Dendritic cell treated with granulocyte-macrophage colony-stimulating factor and Interleukin-4, amounts not matched to agents 40 ng/mL and 50 ng/mL, for 4 days (primary cell): ENCODE measurements around the gene EXOC3L2.

Source experiments
- H3K27ac Mint-ChIP-seq: one replicate; pipeline ENCODE4 v1.8.0; 2022; ENCODE audit warnings: mild to moderate bottlenecking, mixed read lengths
- H3K27me3 Mint-ChIP-seq: one replicate; pipeline ENCODE4 v1.8.0; 2022; ENCODE audit warnings: mild to moderate bottlenecking, mixed read lengths
- H3K36me3 Mint-ChIP-seq: one replicate; pipeline ENCODE4 v1.8.0; 2022; ENCODE audit warnings: low read depth, mixed read lengths
- H3K4me1 Mint-ChIP-seq: one replicate; pipeline ENCODE4 v1.8.0; 2022; ENCODE audit warnings: low read depth, mixed read lengths
- H3K4me3 Mint-ChIP-seq: one replicate; pipeline ENCODE4 v1.8.0; 2022; ENCODE audit warnings: mild to moderate bottlenecking, moderate library complexity, mixed read lengths
- H3K9me3 Mint-ChIP-seq: one replicate; pipeline ENCODE4 v1.8.0; 2022; ENCODE audit warnings: mixed read lengths
- intact Hi-C: fragments of 100-400 bp; cut with micrococcal nuclease; formaldehyde crosslinking; loops from one replicate; pipeline ENCODE4 v1.15.0; 2022

Gene EXOC3L2

GRCh38 chr19:45177817-45178261, 67.4 kb downstream of the EXOC3L2 start, which contains the start of gene TRAPPC6A:
TRAPPC6A (minus strand) TSS chr19:45178237; CDS start chr19:45178218, 19 bp downstream.
- Mint-ChIP-seq H3K4me3 (peak within 1 kb of the TSS; percentile 78), H3K27me3 (no peaks in the 10 kb centered on the region), H3K36me3 (peaks cover 32% of the 10 kb centered on the region), H3K9me3 (no peaks in the 10 kb centered on the region), H3K27ac (peak within 1 kb of the TSS; percentile 89), H3K4me1 (peaks cover 44% of the 10 kb centered on the region)
- intact Hi-C loops = loop anchor here (5.0 to 10.0 kb wide), 2 partner anchors 67 to 176 kb away; partner anchors contain the start of genes EXOC3L2 and RELB

- intact Hi-C loops = loop anchor here (5.0 to 10.0 kb wide), 2 partner anchors 69 to 173 kb away; partner anchors contain the start of genes EXOC3L2 and RELB
- Mint-ChIP-seq H3K27ac (no peak overlapping the region), H3K4me3 (no peak overlapping the region)
These were observed 69.5 kb downstream of the EXOC3L2 start for GRCh38 chr19:45175515-45176345.

DNA sequence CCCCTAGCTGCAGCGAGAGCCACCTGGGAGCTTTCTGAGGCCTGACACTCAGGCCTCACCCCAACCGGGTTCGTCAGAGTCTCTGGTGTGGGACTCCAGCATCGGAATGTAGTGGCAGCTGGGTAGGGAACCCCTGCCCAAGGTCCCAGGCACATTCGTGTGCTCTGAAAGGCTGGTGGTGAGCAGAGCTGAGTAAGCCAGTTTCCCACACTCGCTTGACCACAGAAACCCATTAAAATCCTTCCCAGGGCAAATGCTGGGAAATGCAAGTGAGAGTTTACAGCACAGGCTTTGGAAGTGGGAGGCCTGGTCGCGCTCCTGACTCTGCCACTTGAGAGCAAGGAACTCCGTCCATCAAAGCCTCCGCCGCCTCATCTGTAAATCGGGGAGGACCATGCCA, 71.4 kb downstream of the EXOC3L2 start:
- Mint-ChIP-seq H3K27ac (no peak overlapping the region), H3K9me3 (no peaks in the 10 kb centered on the region), H3K27me3 (no peaks in the 10 kb centered on the region), H3K4me3 (no peak overlapping the region), H3K36me3 (peaks cover 6% of the 10 kb centered on the region), H3K4me1 (peaks cover 34% of the 10 kb centered on the region)
- intact Hi-C loops = loop anchor here (10.0 kb wide), 1 partner anchor 71 kb away; the partner anchor contains the start of gene EXOC3L2

More at GRCh38 chr19:45175515-45176345, 69.5 kb downstream of the EXOC3L2 start:
- Mint-ChIP-seq H3K9me3 (no peaks in the 10 kb centered on the region), H3K27me3 (no peaks in the 10 kb centered on the region), H3K4me1 (peaks cover 44% of the 10 kb centered on the region), H3K36me3 (peaks cover 17% of the 10 kb centered on the region)

DNA sequence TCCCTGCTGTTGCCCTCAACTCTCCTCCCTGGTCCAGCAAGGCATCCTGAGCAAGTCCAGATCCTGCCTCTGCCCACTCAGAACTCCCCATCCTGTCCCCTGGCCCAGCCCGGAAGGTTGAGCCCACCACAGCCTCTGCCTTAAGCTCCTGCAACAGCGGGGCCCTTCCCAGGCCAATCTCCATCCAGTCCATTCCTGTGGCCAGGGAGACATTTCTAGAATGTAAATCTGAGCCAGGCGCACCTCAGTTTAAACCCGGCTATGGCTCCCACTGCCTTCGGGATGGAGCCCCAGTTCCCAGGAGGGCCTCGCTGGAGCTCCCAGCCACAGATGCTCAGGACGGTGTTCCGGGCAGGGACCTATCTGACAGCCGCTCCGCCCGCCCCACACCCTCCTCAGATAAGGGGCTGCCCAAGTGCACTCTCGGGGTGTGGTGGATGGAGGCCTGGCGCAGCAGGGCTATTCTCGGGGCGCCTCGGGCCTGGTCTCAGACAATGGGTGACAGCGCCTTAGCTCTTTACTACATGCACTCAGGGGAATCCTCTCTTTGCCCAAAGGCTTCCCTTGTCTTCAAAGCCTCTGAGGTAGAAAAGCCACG, 72.5 kb downstream of the EXOC3L2 start:
- intact Hi-C loops = loop anchor here (10.0 kb wide), 1 partner anchor 72 kb away; the partner anchor contains the start of gene EXOC3L2
- no peaks in the 10 kb centered on the region for H3K27me3 Mint-ChIP-seq
- peaks cover 8% of the 10 kb centered on the region for H3K36me3 Mint-ChIP-seq
- H3K9me3 Mint-ChIP-seq = no peaks in the 10 kb centered on the region
- no peak overlapping the region for H3K4me3 Mint-ChIP-seq
- H3K4me1 Mint-ChIP-seq = peaks cover 34% of the 10 kb centered on the region
- no peak overlapping the region for H3K27ac Mint-ChIP-seq

DNA sequence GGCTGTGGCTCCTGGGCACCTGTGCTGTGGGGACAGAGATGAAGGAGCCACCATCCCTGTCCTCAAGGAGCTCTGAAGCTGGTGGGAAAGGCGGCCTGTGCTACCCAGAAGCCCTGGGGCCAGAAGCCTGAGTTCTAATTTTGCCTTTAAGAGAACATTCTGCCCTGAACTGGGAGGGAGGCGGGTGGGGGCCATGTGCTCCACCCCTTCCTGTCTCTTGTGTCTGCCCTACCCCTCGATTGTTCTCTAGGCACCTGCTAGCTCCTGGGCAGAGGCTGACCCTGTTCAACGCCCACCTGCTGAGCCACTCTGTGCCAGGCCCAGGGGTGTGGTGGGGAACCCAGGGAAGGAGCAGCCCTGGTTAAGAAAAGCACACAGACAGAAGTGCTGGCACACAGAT, 73.0 kb downstream of the EXOC3L2 start:
- no peaks in the 10 kb centered on the region for H3K9me3 Mint-ChIP-seq
- no peaks in the 10 kb centered on the region for H3K27me3 Mint-ChIP-seq
- peaks cover 34% of the 10 kb centered on the region for H3K4me1 Mint-ChIP-seq
- peaks cover 8% of the 10 kb centered on the region for H3K36me3 Mint-ChIP-seq
- no peak overlapping the region for H3K27ac Mint-ChIP-seq
- intact Hi-C loops = loop anchor here (10.0 kb wide), 1 partner anchor 73 kb away; the partner anchor contains the start of gene EXOC3L2
- no peak overlapping the region for H3K4me3 Mint-ChIP-seq

GRCh38 chr19:45171211-45171623, 74.0 kb downstream of the EXOC3L2 start:
- Mint-ChIP-seq H3K4me3 (no peak overlapping the region), H3K4me1 (peaks cover 34% of the 10 kb centered on the region), H3K27me3 (no peaks in the 10 kb centered on the region), H3K27ac (no peak overlapping the region), H3K36me3 (peaks cover 8% of the 10 kb centered on the region), H3K9me3 (no peaks in the 10 kb centered on the region)
- intact Hi-C loops = loop anchor here (10.0 kb wide), 1 partner anchor 74 kb away; the partner anchor contains the start of gene EXOC3L2

DNA sequence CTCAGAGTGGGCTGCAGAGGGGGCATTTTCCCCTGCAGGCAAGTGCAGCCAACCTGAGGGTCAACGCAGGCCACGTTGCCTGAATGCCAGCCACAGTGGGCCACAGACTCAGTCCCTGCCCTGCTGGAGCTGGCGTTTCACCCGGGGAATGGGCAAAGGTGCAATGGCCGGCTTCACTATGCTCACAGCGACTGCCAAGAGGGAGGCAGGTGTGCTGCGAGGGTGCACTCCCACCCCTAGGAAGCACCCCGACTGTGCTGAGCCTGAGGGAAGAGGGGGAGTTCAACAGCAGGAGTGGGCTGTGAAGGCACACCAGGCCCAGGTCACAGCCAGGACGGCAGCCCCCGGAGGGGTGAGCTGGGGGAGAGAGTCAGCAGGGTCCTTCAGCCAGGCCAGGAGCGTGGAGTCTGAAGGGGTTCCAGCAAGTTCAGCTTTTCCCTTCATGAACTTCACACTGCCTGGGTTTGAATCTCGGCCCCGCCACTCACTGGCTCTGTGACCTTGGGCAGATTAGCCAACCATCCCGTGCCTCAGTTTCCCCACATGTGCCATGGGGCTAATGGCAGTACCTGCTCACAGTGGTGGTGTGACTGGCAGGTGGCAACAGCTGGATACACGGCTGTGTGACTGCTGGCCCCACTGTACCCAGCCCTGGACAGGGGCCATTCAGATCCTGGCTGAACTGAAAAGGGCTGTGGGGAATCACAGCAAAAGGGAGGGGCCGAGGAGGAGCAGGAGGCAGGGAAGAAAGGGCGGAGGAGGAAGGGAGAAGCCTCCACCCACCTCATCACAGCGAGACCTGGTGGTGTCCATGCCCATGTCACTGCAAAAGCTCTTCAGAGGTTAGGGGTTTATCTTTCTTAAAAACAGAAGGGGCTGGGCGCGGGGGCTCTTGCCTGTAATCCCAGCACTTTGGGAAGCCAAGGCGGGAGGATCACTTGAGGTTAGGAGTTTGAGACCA, 74.8 kb downstream of the EXOC3L2 start:
- no peaks in the 10 kb centered on the region for H3K9me3 Mint-ChIP-seq
- intact Hi-C loops = loop anchor here (10.0 kb wide), 1 partner anchor 74 kb away; the partner anchor contains the start of gene EXOC3L2
- H3K4me1 Mint-ChIP-seq = peaks cover 28% of the 10 kb centered on the region
- peaks cover under 1% of the 10 kb centered on the region for H3K27me3 Mint-ChIP-seq
- H3K27ac Mint-ChIP-seq = no peak overlapping the region
- peaks cover 8% of the 10 kb centered on the region for H3K36me3 Mint-ChIP-seq
- H3K4me3 Mint-ChIP-seq = no peak overlapping the region

- Mint-ChIP-seq H3K4me3 (no peak overlapping the region), H3K36me3 (peaks cover 8% of the 10 kb centered on the region), H3K4me1 (peaks cover 29% of the 10 kb centered on the region), H3K27ac (no peak overlapping the region), H3K9me3 (no peaks in the 10 kb centered on the region), H3K27me3 (peaks cover 2% of the 10 kb centered on the region)
- intact Hi-C loops = loop anchor here (10.0 kb wide), 1 partner anchor 75 kb away; the partner anchor contains the start of gene EXOC3L2
These were observed 75.6 kb downstream of the EXOC3L2 start for GRCh38 chr19:45169602-45170001.

- intact Hi-C loops = no loop called here
- H3K27me3 Mint-ChIP-seq = peaks cover 7% of the 10 kb centered on the region
- H3K27ac Mint-ChIP-seq = no peak overlapping the region
- no peaks in the 10 kb centered on the region for H3K9me3 Mint-ChIP-seq
- peaks cover 8% of the 10 kb centered on the region for H3K36me3 Mint-ChIP-seq
- peaks cover 32% of the 10 kb centered on the region for H3K4me1 Mint-ChIP-seq
- H3K4me3 Mint-ChIP-seq = no peak overlapping the region
These were observed 76.3 kb downstream of the EXOC3L2 start for GRCh38 chr19:45168767-45169351.

DNA sequence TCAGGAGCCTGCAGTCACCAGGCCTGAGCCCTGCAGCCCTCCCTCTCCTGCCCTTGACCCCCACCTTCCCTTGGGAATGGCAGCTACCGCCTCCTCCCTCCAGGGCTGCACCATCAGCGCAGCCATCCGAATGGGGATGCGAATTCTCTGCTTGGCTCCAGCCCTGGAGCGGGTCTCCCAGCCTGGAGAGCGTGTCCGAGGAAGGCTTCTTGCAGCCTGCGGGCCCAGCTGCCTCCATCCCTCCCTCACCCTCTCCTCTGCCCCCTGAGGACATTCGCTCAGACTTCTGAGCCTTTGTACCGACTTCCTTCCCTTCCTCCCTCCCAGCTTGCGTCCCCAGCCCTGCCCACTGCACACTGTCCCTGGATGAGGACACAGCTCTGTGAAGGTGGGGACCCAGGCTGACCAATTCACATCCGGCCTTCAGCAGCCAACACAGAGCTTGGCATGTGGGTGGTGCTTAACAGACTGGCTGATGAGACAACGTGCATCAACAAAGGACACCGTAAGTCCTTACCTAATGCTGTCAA, 78.4 kb downstream of the EXOC3L2 start:
- no peak overlapping the region for H3K4me3 Mint-ChIP-seq
- intact Hi-C loops = no loop called here
- H3K9me3 Mint-ChIP-seq = no peaks in the 10 kb centered on the region
- H3K27me3 Mint-ChIP-seq = peaks cover 18% of the 10 kb centered on the region
- H3K36me3 Mint-ChIP-seq = peaks cover 8% of the 10 kb centered on the region
- H3K4me1 Mint-ChIP-seq = peaks cover 23% of the 10 kb centered on the region
- no peak overlapping the region for H3K27ac Mint-ChIP-seq

DNA sequence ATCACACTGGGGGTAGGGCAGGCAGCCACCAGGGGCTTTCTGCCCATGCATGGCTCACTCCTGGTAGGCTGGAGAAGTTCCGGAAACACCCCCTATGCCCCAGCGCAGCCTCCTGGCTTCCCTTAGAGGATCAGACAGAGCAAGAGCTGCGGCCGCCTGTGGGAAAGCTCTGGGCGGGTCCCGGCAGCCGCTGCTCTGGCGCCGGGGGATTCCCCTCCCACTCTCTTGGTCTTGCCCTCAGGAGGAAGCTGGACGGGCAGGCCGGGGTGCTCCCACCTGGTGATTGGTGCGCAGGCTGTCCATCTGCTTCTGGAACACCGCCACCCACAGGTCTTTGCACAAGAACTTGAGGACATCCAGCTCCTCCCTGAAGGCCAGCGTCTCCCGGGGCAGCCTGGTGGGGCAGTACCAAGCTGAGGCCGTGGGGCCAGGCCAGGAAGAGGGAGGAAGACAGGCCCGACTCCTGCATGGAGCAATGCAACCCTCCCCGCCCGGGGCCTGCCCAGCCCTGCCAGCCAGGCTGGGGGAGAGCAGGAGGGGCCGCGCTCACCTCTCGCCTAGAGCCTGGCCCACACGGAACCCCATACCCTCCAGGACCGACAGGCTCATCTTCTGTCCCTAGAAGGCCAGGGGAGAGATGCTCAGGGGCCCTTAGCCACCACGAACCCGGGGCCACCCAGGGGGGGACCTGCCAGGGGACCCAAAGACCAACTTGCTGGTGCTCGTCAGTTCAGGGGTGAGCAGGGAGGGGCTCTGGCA, 80.5 kb downstream of the EXOC3L2 start:
- peaks cover 35% of the 10 kb centered on the region for H3K27me3 Mint-ChIP-seq
- H3K36me3 Mint-ChIP-seq = peaks cover 8% of the 10 kb centered on the region
- H3K4me1 Mint-ChIP-seq = peaks cover 16% of the 10 kb centered on the region
- no peaks in the 10 kb centered on the region for H3K9me3 Mint-ChIP-seq
- no peak overlapping the region for H3K27ac Mint-ChIP-seq
- intact Hi-C loops = no loop called here
- H3K4me3 Mint-ChIP-seq = no peak overlapping the region

DNA sequence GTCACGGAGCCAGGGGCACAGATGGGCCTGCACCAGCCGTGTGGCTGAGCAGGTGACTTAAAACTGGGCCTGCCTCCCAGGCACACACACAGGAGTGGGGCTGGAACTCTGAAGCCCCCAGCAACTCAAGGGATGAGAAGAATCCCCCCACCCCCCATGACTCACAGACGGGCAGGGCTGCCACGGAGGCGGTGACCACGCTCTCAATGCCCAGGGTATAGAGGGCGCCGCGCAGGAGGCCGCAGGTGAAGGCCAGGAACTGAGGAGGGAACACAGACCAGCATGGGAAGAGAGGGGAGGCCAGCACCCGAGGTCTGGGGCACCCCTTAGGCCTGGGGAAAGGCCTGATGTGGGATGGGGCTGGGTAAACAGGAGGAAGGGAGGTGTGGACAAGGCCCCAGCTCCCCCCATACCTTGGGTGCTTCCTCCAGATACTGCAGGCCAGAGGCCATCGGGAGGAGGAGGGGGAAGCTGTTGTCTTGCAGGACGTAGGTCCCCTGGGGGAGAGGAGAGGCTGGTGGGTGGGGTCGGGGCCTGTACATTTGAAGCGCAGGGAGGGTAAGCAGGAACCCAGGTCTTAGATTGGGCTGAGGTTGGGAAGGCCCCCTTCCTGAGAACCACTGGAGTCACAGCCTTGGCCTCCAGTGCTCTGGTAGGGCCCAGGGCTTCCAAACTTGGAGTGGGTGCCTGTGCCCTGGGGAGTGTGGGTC, 81.3 kb downstream of the EXOC3L2 start:
- H3K27ac Mint-ChIP-seq = no peak overlapping the region
- H3K36me3 Mint-ChIP-seq = peaks cover 4% of the 10 kb centered on the region
- no peaks in the 10 kb centered on the region for H3K9me3 Mint-ChIP-seq
- peaks cover 16% of the 10 kb centered on the region for H3K4me1 Mint-ChIP-seq
- intact Hi-C loops = no loop called here
- peaks cover 43% of the 10 kb centered on the region for H3K27me3 Mint-ChIP-seq
- no peak overlapping the region for H3K4me3 Mint-ChIP-seq
